CD4-positive, alpha-beta memory T cell (primary cell): ENCODE measurements around the gene ARHGEF18. TPM values are rescaled to one million over a fixed set of nuclear protein-coding genes. Genes with fewer than 3 reads are reported as not detected.

Experiments
- CTCF ChIA-PET: fragments of 350-600 bp; sonication (Branson Sonifier 250); formaldehyde crosslinking; loops from one replicate; lab custom pipeline; 2021; ENCODE audit warnings: inconsistent platforms; ENCODE audit not compliant: partially characterized antibody; lab: Charles Lee
- POLR2A ChIA-PET: fragments of 350-600 bp; sonication (Branson Sonifier 250); formaldehyde crosslinking; loops from one replicate; lab custom pipeline; 2021; ENCODE audit not compliant: partially characterized antibody; lab: Charles Lee
- DNase-seq, 5 donors: peaks; one replicate each; pipeline versions ENCODE4 v3.0.0 to v3.0.0-alpha.2; 2020 to 2022; ENCODE audit warnings: mixed read lengths in 1 of 5
- H3K27ac ChIP-seq: one replicate; pipeline ENCODE4 v1.7.0; 2013; ENCODE audit warnings: low read depth, low read length
- H3K27me3 ChIP-seq: 2 replicates; pipeline ENCODE4 v1.7.0; 2013; ENCODE audit warnings: mild to moderate bottlenecking, low read length, moderate library complexity; ENCODE audit not compliant: insufficient read depth
- H3K36me3 ChIP-seq: 2 replicates; pipeline ENCODE4 v1.7.0; 2013; ENCODE audit warnings: mild to moderate bottlenecking, low read length, moderate library complexity; ENCODE audit not compliant: insufficient read depth
- H3K4me1 ChIP-seq: 2 replicates; pipeline ENCODE4 v1.7.0; 2013; ENCODE audit warnings: mild to moderate bottlenecking, low read length, moderate library complexity; ENCODE audit not compliant: insufficient read depth
- H3K4me3 ChIP-seq, 2 donors: one replicate each; pipeline ENCODE4 v1.7.0; 2013; ENCODE audit warnings: low read length in 2 of 2, mild to moderate bottlenecking in 1 of 2
- H3K9me3 ChIP-seq, 2 donors: one replicate each; pipeline ENCODE4 v1.7.0; 2013; ENCODE audit warnings: low read length in 2 of 2, control low read depth in 1 of 2; ENCODE audit not compliant: control insufficient read depth in 1 of 2
- H3K27ac Mint-ChIP-seq, 7 donors: one replicate each; pipeline ENCODE4 v1.8.0; 2020 to 2021; ENCODE audit warnings: mixed read lengths in 7 of 7, mild to moderate bottlenecking in 6 of 7, inconsistent platforms in 3 of 7, moderate library complexity in 3 of 7
- H3K27me3 Mint-ChIP-seq, 2 donors: one replicate each; pipeline ENCODE4 v1.8.0; 2020 to 2021; ENCODE audit warnings: mixed read lengths in 2 of 2
- H3K36me3 Mint-ChIP-seq, 2 donors: one replicate each; pipeline ENCODE4 v1.8.0; 2020 to 2021; ENCODE audit warnings: mixed read lengths in 2 of 2, inconsistent platforms in 1 of 2, mild to moderate bottlenecking in 1 of 2
- H3K4me1 Mint-ChIP-seq, 4 donors: one replicate each; pipeline ENCODE4 v1.8.0; 2020 to 2021; ENCODE audit warnings: mixed read lengths in 4 of 4, mild to moderate bottlenecking in 1 of 4
- H3K4me3 Mint-ChIP-seq, 8 donors: one replicate each; pipeline ENCODE4 v1.8.0; 2020 to 2021; ENCODE audit warnings: mixed read lengths in 8 of 8, mild to moderate bottlenecking in 7 of 8, moderate library complexity in 6 of 8, inconsistent platforms in 3 of 8
- H3K9me3 Mint-ChIP-seq, 8 donors: one replicate each; pipeline ENCODE4 v1.8.0; 2020 to 2021; ENCODE audit warnings: mixed read lengths in 8 of 8, mild to moderate bottlenecking in 5 of 8, inconsistent platforms in 3 of 8, moderate library complexity in 1 of 8
- intact Hi-C: fragments of 100-400 bp; cut with micrococcal nuclease; formaldehyde crosslinking; loops from one replicate; pipeline ENCODE4 v1.15.1; 2023
- polyA plus RNA-seq, 2 donors: library from polyadenylated mRNA; unstranded; fragments of 300-500 nt; fragmentation: Illumina TruSeq; gene quantifications; one replicate each; pipeline ENCODE4 v1.2.3, GENCODE V29; 2021
- total RNA-seq, 2 experiments: library from RNA; stranded (reverse); gene quantifications; one replicate each; pipeline ENCODE4 v1.2.3, GENCODE V29; 2021

Gene ARHGEF18
- total and polyA plus RNA-seq, 4 experiments from 2014 or later, result 2.2 to 83.8 (median 46.7) TPM

- Mint-ChIP-seq H3K4me1 (peaks cover 15 to 22% (median 17%) of the 10 kb centered on the region in 4 donors), H3K36me3 (no peaks in the 10 kb centered on the region), H3K9me3 (peaks cover 0 to 2% (median 0%) of the 10 kb centered on the region in 8 donors), H3K27ac (peak overlapping the region in 1 of 7 donors; percentile 91), H3K27me3 (no peaks in the 10 kb centered on the region), H3K4me3 (no peak overlapping the region)
- Histone ChIP-seq H3K4me1 (peaks cover 18% of the 10 kb centered on the region), H3K36me3 (no peaks in the 10 kb centered on the region), H3K9me3 (no peaks in the 10 kb centered on the region), H3K27me3 (no peaks in the 10 kb centered on the region), H3K27ac (no peak overlapping the region), H3K4me3 (no peak overlapping the region)
- ChIA-PET POLR2A (no interaction called here), CTCF (interaction anchor here (1.4 to 1.7 kb wide), 2 partner anchors 9 to 46 kb away, joined by 4 read pairs; no protein-coding TSS in a partner anchor)
- no peak for DNase-seq
- intact Hi-C loops, result no loop called here
These were observed 15.3 kb upstream of the ARHGEF18 start for GRCh38 chr19:7333198-7334118.

- Histone ChIP-seq H3K9me3 (no peaks in the 10 kb centered on the region), H3K27me3 (no peaks in the 10 kb centered on the region), H3K4me1 (peaks cover 27% of the 10 kb centered on the region), H3K27ac (no peak overlapping the region), H3K36me3 (no peaks in the 10 kb centered on the region), H3K4me3 (no peak overlapping the region)
- no peaks in the 10 kb centered on the region for H3K36me3 Mint-ChIP-seq
- CTCF ChIA-PET, result interaction anchor here (0.7 to 1.4 kb wide), 3 partner anchors 10 to 18 kb away, joined by 3 to 7 read pairs (median 5); partner anchors contain the start of gene ARHGEF18
- no peak overlapping the region for H3K4me3 Mint-ChIP-seq
- peak overlapping the region in 1 of 7 donors; percentile 41 for H3K27ac Mint-ChIP-seq
- POLR2A ChIA-PET, result interaction anchor here (0.6 to 1.6 kb wide), 4 partner anchors 9 to 216 kb away, joined by 4 to 7 read pairs (median 5); partner anchors contain the start of gene ARHGEF18
- peaks cover 22 to 31% (median 26%) of the 10 kb centered on the region in 4 donors for H3K4me1 Mint-ChIP-seq
- no peak for DNase-seq
- H3K9me3 Mint-ChIP-seq, result peaks cover 0 to 3% (median 0%) of the 10 kb centered on the region in 8 donors
- H3K27me3 Mint-ChIP-seq, result no peaks in the 10 kb centered on the region
- intact Hi-C loops, result no loop called here
These were observed 12.3 kb upstream of the ARHGEF18 start for GRCh38 chr19:7336321-7336973.

GRCh38 chr19:7337380-7338194 is 11.2 kb upstream of the ARHGEF18 start:
- Histone ChIP-seq H3K36me3 (no peaks in the 10 kb centered on the region), H3K27me3 (no peaks in the 10 kb centered on the region), H3K9me3 (no peaks in the 10 kb centered on the region), H3K27ac (no peak overlapping the region), H3K4me3 (no peak overlapping the region), H3K4me1 (peaks cover 37% of the 10 kb centered on the region)
- Mint-ChIP-seq H3K4me1 (peaks cover 24 to 36% (median 31%) of the 10 kb centered on the region in 4 donors), H3K36me3 (no peaks in the 10 kb centered on the region), H3K9me3 (peaks cover 0 to 3% (median 0%) of the 10 kb centered on the region in 8 donors), H3K27ac (peak overlapping the region in 5 of 7 donors; percentile 17 to 68 (median 50)), H3K4me3 (peak overlapping the region in 6 of 8 donors; percentile 7 to 71 (median 34)), H3K27me3 (no peaks in the 10 kb centered on the region)
- intact Hi-C loops, result no loop called here
- CTCF ChIA-PET, result interaction anchor here (4.9 to 6.7 kb wide), 3 partner anchors 9 to 187 kb away, joined by 40 to 123 read pairs (median 50); partner anchors contain the start of gene ARHGEF18
- POLR2A ChIA-PET, result interaction anchor here (1.2 to 4.7 kb wide), 4 partner anchors 8 to 22 kb away, joined by 4 to 36 read pairs (median 6); partner anchors contain the start of gene ARHGEF18
- DNase-seq, result peak in 1 of 5 donors; percentile 25

- peak overlapping the region in 6 of 8 donors; percentile 17 to 72 (median 66) for H3K4me3 Mint-ChIP-seq
- H3K27ac ChIP-seq, result no peak overlapping the region
These were observed 7.5 kb upstream of the ARHGEF18 start for GRCh38 chr19:7340959-7341837.

GRCh38 chr19:7342143-7342542 is 6.6 kb upstream of the ARHGEF18 start:
- Mint-ChIP-seq H3K27me3 (no peaks in the 10 kb centered on the region), H3K27ac (peak overlapping the region in 2 of 7 donors; percentile 77 to 85), H3K36me3 (peaks cover 0 to 4% of the 10 kb centered on the region in 2 donors), H3K4me3 (peak overlapping the region in 1 of 8 donors; percentile 39), H3K4me1 (peaks cover 47 to 68% (median 53%) of the 10 kb centered on the region in 4 donors), H3K9me3 (peaks cover 0 to 4% (median 0%) of the 10 kb centered on the region in 8 donors)
- intact Hi-C loops, result no loop called here
- Histone ChIP-seq H3K4me1 (peaks cover 71% of the 10 kb centered on the region), H3K27ac (no peak overlapping the region), H3K27me3 (no peaks in the 10 kb centered on the region), H3K9me3 (no peaks in the 10 kb centered on the region), H3K4me3 (no peak overlapping the region), H3K36me3 (no peaks in the 10 kb centered on the region)
- DNase-seq, result no peak
- ChIA-PET POLR2A (interaction anchor here (0.6 to 4.7 kb wide), 4 partner anchors 8 to 240 kb away, joined by 3 to 36 read pairs (median 13); partner anchors contain the start of gene ARHGEF18), CTCF (interaction anchor here (1.3 to 6.7 kb wide), 7 partner anchors 9 to 240 kb away, joined by 3 to 123 read pairs (median 21); partner anchors contain the start of gene ARHGEF18)

More at GRCh38 chr19:7340959-7341837, 7.5 kb upstream of the ARHGEF18 start:
- Histone ChIP-seq H3K9me3 (no peaks in the 10 kb centered on the region), H3K36me3 (no peaks in the 10 kb centered on the region), H3K27me3 (no peaks in the 10 kb centered on the region), H3K4me3 (no peak overlapping the region), H3K4me1 (peaks cover 67% of the 10 kb centered on the region)
- H3K9me3 Mint-ChIP-seq, result peaks cover 0 to 6% (median 0%) of the 10 kb centered on the region in 8 donors
- H3K27ac Mint-ChIP-seq, result peak overlapping the region; percentile 54 to 92 (median 85)
- intact Hi-C loops, result loop anchor here (2.0 kb wide), 2 partner anchors 238 to 478 kb away; no protein-coding TSS in a partner anchor
- peaks cover 44 to 65% (median 50%) of the 10 kb centered on the region in 4 donors for H3K4me1 Mint-ChIP-seq
- CTCF ChIA-PET, result interaction anchor here (0.7 to 6.7 kb wide), 19 partner anchors 8 to 242 kb away, joined by 3 to 123 read pairs (median 3); partner anchors contain the start of gene ARHGEF18
- POLR2A ChIA-PET, result interaction anchor here (0.6 to 4.7 kb wide), 13 partner anchors 9 to 241 kb away, joined by 3 to 36 read pairs (median 4); partner anchors contain the start of gene ARHGEF18
- DNase-seq, result peak; percentile 70 to 81 (median 79)
- peaks cover 0 to 2% of the 10 kb centered on the region in 2 donors for H3K36me3 Mint-ChIP-seq
- no peaks in the 10 kb centered on the region for H3K27me3 Mint-ChIP-seq
